Measurements from ENCODE around the gene IQCK. TPM values are rescaled to one million over a fixed set of nuclear protein-coding genes. Genes with fewer than 3 reads are reported as not detected.
"Not testable (repeated sequence)": the region's sequence is repeated elsewhere in the genome, so short reads cannot be mapped to it uniquely, and the experiment has no call there.

The IQCK gene, protein sequence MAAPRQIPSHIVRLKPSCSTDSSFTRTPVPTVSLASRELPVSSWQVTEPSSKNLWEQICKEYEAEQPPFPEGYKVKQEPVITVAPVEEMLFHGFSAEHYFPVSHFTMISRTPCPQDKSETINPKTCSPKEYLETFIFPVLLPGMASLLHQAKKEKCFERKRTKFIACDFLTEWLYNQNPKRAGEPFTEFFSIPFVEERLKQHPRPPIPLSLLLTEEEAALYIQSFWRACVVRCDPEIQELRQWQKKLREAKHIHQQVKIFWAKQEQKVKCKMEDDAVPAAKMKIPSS
- not detected for total RNA-seq

DNA sequence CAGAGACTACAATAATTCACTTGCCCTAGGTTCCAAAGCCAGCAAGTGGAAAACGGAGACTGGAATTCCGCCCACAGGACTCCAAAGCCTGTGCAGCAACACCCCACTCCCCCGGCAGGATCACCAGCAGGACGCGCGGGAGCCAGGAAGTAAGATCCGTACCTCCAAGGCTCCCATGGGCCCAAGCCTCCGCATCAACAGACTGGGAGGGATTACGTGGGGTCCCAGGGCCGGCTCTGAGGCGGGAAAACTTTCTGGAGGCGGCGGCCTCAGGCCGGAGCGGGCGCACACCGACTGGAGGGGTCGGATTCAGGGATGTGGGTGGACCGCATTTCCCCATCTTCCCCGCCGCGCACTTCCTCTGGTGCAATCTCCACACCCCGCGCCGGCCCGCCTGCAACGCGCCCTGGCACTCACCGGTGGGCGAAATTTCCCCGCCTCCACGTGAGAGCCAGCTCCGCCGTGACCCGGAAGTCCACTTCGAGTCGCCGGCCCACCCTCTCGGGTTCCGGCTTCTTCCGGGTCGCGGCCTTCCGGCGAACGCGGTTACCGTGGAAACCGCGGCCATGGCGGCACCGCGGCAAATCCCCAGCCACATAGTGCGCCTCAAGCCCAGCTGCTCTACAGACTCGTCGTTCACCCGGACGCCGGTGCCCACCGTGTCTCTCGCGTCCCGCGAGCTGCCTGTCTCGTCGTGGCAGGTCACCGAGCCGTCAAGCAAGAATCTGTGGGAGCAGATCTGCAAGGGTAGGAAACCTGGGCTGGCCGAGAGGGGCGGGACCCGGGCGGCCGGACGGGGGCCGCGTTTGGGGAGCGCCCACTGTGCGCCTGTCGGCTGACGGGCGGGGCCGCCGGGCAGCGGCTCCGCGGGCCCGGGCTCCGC, at the start of gene IQCK, which contains the start of gene KNOP1:
TSS of gene IQCK (plus strand) at position 531 of the 883 bp plus-strand sequence. CDS start at position 567, 36 bp downstream.
TSS of gene KNOP1 (minus strand) at position 487 of the 883 bp plus-strand sequence. CDS start 3,192 bp downstream, outside the sequence.
- Histone ChIP-seq H3K36me3 (peaks cover 4 to 11% of the 10 kb centered on the region in 2 donors), H3K9me3 (no peaks in the 10 kb centered on the region), H3K27ac (peak within 1 kb of the TSS; percentile 46 to 80), H3K4me3 (peak within 1 kb of the TSS; percentile 89 to 90), H3K4me1 (peaks cover 0 to 12% of the 10 kb centered on the region in 2 donors), H3K27me3 (no peaks in the 10 kb centered on the region)
- intact Hi-C loops (cut with DNase I), result loop anchor here (1.0 to 5.0 kb wide), 6 partner anchors 39 to 651 kb away; partner anchors contain the start of genes CCP110, COQ7, GDE1 and GPRC5B
- peak; percentile 48 to 95 for DNase-seq (ENCODE audit: low spot score in 2 of 2)
- TF ChIP-seq, protein P1, sequence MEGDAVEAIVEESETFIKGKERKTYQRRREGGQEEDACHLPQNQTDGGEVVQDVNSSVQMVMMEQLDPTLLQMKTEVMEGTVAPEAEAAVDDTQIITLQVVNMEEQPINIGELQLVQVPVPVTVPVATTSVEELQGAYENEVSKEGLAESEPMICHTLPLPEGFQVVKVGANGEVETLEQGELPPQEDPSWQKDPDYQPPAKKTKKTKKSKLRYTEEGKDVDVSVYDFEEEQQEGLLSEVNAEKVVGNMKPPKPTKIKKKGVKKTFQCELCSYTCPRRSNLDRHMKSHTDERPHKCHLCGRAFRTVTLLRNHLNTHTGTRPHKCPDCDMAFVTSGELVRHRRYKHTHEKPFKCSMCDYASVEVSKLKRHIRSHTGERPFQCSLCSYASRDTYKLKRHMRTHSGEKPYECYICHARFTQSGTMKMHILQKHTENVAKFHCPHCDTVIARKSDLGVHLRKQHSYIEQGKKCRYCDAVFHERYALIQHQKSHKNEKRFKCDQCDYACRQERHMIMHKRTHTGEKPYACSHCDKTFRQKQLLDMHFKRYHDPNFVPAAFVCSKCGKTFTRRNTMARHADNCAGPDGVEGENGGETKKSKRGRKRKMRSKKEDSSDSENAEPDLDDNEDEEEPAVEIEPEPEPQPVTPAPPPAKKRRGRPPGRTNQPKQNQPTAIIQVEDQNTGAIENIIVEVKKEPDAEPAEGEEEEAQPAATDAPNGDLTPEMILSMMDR (IDR thresholded peaks at IDR 0.05), result peak in 1 of 3 experiments; percentile 2

DNA sequence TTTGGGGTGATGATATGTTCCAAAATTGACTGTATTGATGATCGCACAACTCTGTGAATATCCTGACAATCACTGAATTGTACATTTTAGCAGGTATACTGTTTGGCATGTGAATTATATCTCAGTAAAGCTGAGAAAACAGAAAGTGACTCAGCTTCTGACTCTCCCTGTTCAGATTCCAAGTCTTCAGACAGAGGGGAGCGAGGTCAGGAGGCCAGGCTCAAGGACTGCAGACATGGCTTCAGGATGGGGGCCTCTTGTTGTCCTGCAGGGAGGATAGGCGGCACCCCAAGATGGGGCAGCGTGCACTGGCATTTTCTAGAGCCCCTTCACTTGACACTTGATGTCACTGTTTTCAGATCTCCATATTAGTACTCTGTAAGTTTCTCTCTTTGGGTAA, 45.7 kb upstream of the IQCK start:
- intact Hi-C loops (cut with DNase I), result no loop called here
- Histone ChIP-seq H3K36me3 (peaks cover 23 to 47% of the 10 kb centered on the region in 2 donors), H3K27ac (no peak overlapping the region), H3K9me3 (no peaks in the 10 kb centered on the region), H3K4me3 (no peak overlapping the region), H3K27me3 (no peaks in the 10 kb centered on the region), H3K4me1 (no peaks in the 10 kb centered on the region)
- TF ChIP-seq, protein P1 (IDR thresholded peaks at IDR 0.05), result no peak
- no peak for DNase-seq (ENCODE audit: low spot score in 2 of 2)

DNA sequence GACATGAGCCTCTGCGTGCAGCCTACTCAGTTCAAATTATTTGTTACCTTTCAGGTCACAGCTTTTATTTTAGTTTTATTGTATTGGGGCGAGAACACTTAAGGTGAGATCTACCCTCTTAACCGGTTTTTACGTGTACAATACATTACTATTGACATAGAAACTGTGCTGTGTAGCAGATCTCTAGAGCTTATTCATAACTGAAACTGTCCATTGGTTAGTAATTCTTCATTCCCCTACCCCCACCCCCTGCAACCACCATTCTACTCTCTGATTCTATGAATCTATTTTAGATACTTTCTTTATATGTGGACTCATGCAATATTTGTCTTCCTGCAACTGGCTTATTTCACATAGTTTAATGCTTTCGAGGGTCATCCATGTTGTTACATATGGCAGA, 43.6 kb upstream of the IQCK start:
- Histone ChIP-seq H3K36me3 (peaks cover 17 to 35% of the 10 kb centered on the region in 2 donors), H3K27ac (no peak overlapping the region), H3K4me3 (no peak overlapping the region), H3K9me3 (no peaks in the 10 kb centered on the region), H3K27me3 (no peaks in the 10 kb centered on the region), H3K4me1 (no peaks in the 10 kb centered on the region)
- DNase-seq (ENCODE audit: low spot score in 2 of 2), result no peak
- TF ChIP-seq, protein P1 (IDR thresholded peaks at IDR 0.05), result no peak
- intact Hi-C loops (cut with DNase I), result no loop called here

DNA sequence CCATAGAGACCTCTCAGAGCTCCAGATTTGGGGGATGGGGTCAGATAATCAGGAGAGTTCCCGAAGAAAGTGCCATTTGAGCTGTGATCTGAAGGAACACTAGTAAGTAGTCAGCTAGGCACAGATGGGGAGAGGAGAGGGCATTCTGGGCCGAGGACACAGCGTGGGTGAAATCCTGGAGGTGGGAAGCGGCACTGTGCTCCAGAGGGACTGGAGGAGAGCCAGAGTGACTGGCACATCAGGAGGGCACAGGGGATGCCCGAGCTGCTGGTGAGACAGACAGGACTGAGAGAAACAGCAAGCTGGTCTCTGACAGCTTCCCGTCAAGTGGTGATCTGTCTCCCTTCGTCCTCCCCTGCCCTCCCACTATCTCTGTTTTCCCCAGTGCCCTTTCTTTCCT, 40.7 kb upstream of the IQCK start:
- no peak for DNase-seq (ENCODE audit: low spot score in 2 of 2)

DNA sequence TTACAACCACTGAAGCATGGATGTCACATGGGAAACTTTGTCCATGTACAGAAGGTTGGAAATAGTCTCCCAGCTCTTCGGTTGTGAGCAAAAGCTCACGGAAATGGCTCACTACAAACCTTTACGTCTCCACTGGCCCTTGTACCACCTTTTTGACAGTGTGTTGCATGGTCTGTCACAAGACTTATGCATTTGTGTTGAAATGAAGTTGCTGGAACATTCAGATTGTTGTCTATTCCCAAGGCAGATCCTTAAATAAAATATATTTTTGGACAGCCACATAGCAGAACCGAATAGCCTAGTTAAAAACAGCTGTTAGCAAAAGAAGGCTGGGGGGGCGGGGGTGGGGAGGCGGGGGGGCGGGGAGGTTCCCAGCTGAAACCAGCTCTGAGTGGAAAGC, 39.3 kb upstream of the IQCK start:
- H3K27me3 ChIP-seq, result no peaks in the 10 kb centered on the region
- intact Hi-C loops (cut with DNase I), result no loop called here
- TF ChIP-seq, protein P1 (IDR thresholded peaks at IDR 0.05), result no peak
- no peak overlapping the region for H3K27ac ChIP-seq
- H3K36me3 ChIP-seq, result peaks cover 14 to 38% of the 10 kb centered on the region in 2 donors
- no peaks in the 10 kb centered on the region for H3K4me1 ChIP-seq
- DNase-seq (ENCODE audit: low spot score in 2 of 2), result no peak
- H3K9me3 ChIP-seq, result no peaks in the 10 kb centered on the region
- H3K4me3 ChIP-seq, result no peak overlapping the region

More for the DNA sequence above, 40.7 kb upstream of the IQCK start:
- Histone ChIP-seq H3K27ac (no peak overlapping the region), H3K4me1 (no peaks in the 10 kb centered on the region), H3K4me3 (no peak overlapping the region), H3K9me3 (no peaks in the 10 kb centered on the region), H3K36me3 (peaks cover 1 to 25% of the 10 kb centered on the region in 2 donors), H3K27me3 (no peaks in the 10 kb centered on the region)
- intact Hi-C loops (cut with DNase I), result no loop called here
- TF ChIP-seq, protein P1 (IDR thresholded peaks at IDR 0.05), result no peak

DNA sequence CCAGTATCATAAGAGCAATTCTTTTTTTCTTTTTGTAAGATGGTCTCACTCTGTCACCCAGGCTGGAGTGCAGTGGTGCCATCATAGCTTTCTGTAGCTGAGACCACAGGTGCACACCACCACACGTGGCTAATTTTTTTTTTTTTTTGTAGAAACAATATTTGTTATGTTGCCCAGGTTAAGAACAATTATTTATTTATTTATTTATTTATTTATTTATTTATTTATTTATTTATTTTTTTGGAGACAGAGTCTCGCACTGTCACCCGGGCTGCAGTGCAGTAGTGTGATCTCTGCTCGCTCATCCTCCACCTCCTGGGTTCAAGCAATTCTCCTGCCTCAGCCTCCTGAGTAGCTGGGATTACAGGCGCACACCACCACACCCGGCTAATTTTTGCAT, 38.8 kb upstream of the IQCK start:
- H3K4me3 ChIP-seq; intact Hi-C loops (cut with DNase I): not testable (repeated sequence)
- peaks cover 15 to 43% of the 10 kb centered on the region in 2 donors for H3K36me3 ChIP-seq

More for the DNA sequence above, 38.8 kb upstream of the IQCK start:
- not testable (repeated sequence) for H3K9me3 ChIP-seq; H3K27me3 ChIP-seq; H3K27ac ChIP-seq; DNase-seq (ENCODE audit: low spot score in 2 of 2); H3K4me1 ChIP-seq
